NT2/D1 (cell line): ENCODE measurements around the gene FAS.

Experiments
- DNase-seq: peaks from one replicate; pipeline ENCODE4 v3.0.0-alpha.2; 2011; ENCODE audit warnings: low read depth, low spot score
- H3K27me3 ChIP-seq: 2 replicates; pipeline ENCODE4 v1.6.0; 2011; ENCODE audit warnings: mild to moderate bottlenecking; ENCODE audit not compliant: insufficient read length, insufficient read depth
- H3K36me3 ChIP-seq: 2 replicates; pipeline ENCODE4 v1.6.1; 2011; ENCODE audit warnings: mild to moderate bottlenecking, low read length, mixed read lengths; ENCODE audit not compliant: insufficient read depth, insufficient read length
- H3K4me1 ChIP-seq: 2 replicates; pipeline ENCODE4 v1.5.1; 2011; ENCODE audit not compliant: insufficient read depth, insufficient read length
- H3K4me3 ChIP-seq: 2 replicates; pipeline ENCODE4 v1.5.1; 2011; ENCODE audit warnings: low read depth; ENCODE audit not compliant: insufficient read length
- H3K9ac ChIP-seq: 2 replicates; pipeline ENCODE4 v1.6.0; 2011; ENCODE audit warnings: low read depth; ENCODE audit not compliant: insufficient read length
- H3K9me3 ChIP-seq: 2 replicates; pipeline ENCODE4 v1.5.1; 2011; ENCODE audit warnings: mild to moderate bottlenecking, low read length; ENCODE audit not compliant: insufficient read depth
- SUZ12 ChIP-seq: IDR thresholded peaks from 2 replicates; pipeline ENCODE4 v1.6.1; 2011; ENCODE audit not compliant: insufficient read length, insufficient read depth; ENCODE audit errors: extremely low read depth
- YY1 ChIP-seq: IDR thresholded peaks from 2 replicates; pipeline ENCODE4 v1.6.1; 2011; ENCODE audit not compliant: insufficient read length, insufficient read depth
- ZNF274 ChIP-seq: IDR thresholded peaks from 2 replicates; pipeline ENCODE4 v1.6.1; 2011; ENCODE audit warnings: mild to moderate bottlenecking, low read depth, low read length

The FAS gene

GRCh38 chr10:88995156-88995876 is 4.7 kb downstream of the FAS start:
- no peaks in the 10 kb centered on the region for H3K9me3 ChIP-seq
- H3K4me3 ChIP-seq, result no peak overlapping the region

GRCh38 chr10:88996927-88997326 is 6.3 kb downstream of the FAS start:
- Histone ChIP-seq H3K4me3 (no peak overlapping the region), H3K4me1 (no peaks in the 10 kb centered on the region), H3K27me3 (no peaks in the 10 kb centered on the region), H3K9me3 (no peaks in the 10 kb centered on the region), H3K36me3 (no peaks in the 10 kb centered on the region), H3K9ac (no peak overlapping the region)
- no peak for TF ChIP-seq ZNF274
- no peak for TF ChIP-seq SUZ12
- TF ChIP-seq YY1, result no peak
- DNase-seq, result no peak

More at GRCh38 chr10:88995156-88995876, 4.7 kb downstream of the FAS start:
- Histone ChIP-seq H3K4me1 (no peaks in the 10 kb centered on the region), H3K9ac (no peak overlapping the region), H3K36me3 (no peaks in the 10 kb centered on the region), H3K27me3 (peaks cover 9% of the 10 kb centered on the region)
- no peak for DNase-seq
- TF ChIP-seq SUZ12 (no peak), ZNF274 (no peak), YY1 (no peak)

- Histone ChIP-seq H3K27me3 (no peaks in the 10 kb centered on the region), H3K9ac (no peak overlapping the region), H3K4me3 (no peak overlapping the region), H3K9me3 (no peaks in the 10 kb centered on the region), H3K36me3 (no peaks in the 10 kb centered on the region), H3K4me1 (no peaks in the 10 kb centered on the region)
- TF ChIP-seq SUZ12, result no peak
- TF ChIP-seq YY1, result no peak
- no peak for DNase-seq
These were observed 9.0 kb downstream of the FAS start for GRCh38 chr10:88999625-89000024.

GRCh38 chr10:89001024-89001728 is 10.6 kb downstream of the FAS start:
- no peak overlapping the region for H3K9ac ChIP-seq
- H3K4me1 ChIP-seq, result no peaks in the 10 kb centered on the region
- H3K36me3 ChIP-seq, result no peaks in the 10 kb centered on the region
- no peaks in the 10 kb centered on the region for H3K9me3 ChIP-seq
- no peak overlapping the region for H3K4me3 ChIP-seq
- no peaks in the 10 kb centered on the region for H3K27me3 ChIP-seq
- DNase-seq, result no peak
- TF ChIP-seq SUZ12 (no peak), YY1 (no peak), ZNF274 (no peak)

GRCh38 chr10:89001729-89002072 is 11.1 kb downstream of the FAS start:
- Histone ChIP-seq H3K9me3 (no peaks in the 10 kb centered on the region), H3K9ac (no peak overlapping the region), H3K4me1 (no peaks in the 10 kb centered on the region), H3K27me3 (no peaks in the 10 kb centered on the region), H3K4me3 (no peak overlapping the region), H3K36me3 (no peaks in the 10 kb centered on the region)
- TF ChIP-seq ZNF274 (no peak), YY1 (no peak)
- no peak for DNase-seq

- no peaks in the 10 kb centered on the region for H3K4me1 ChIP-seq
- DNase-seq, result no peak
- no peak overlapping the region for H3K4me3 ChIP-seq
- H3K9ac ChIP-seq, result no peak overlapping the region
- no peaks in the 10 kb centered on the region for H3K27me3 ChIP-seq
- no peaks in the 10 kb centered on the region for H3K9me3 ChIP-seq
- TF ChIP-seq ZNF274 (no peak), YY1 (no peak), SUZ12 (no peak)
- no peaks in the 10 kb centered on the region for H3K36me3 ChIP-seq
These were observed 11.8 kb downstream of the FAS start for GRCh38 chr10:89002226-89002978.

GRCh38 chr10:89003344-89003743 is 12.7 kb downstream of the FAS start:
- TF ChIP-seq YY1 (no peak), ZNF274 (no peak), SUZ12 (no peak)
- Histone ChIP-seq H3K36me3 (peaks cover 4% of the 10 kb centered on the region), H3K9me3 (no peaks in the 10 kb centered on the region), H3K27me3 (no peaks in the 10 kb centered on the region), H3K4me1 (no peaks in the 10 kb centered on the region), H3K9ac (no peak overlapping the region), H3K4me3 (no peak overlapping the region)
- DNase-seq, result no peak
